Measurements from ENCODE around the gene SLC35E3.

Gene SLC35E3

DNA sequence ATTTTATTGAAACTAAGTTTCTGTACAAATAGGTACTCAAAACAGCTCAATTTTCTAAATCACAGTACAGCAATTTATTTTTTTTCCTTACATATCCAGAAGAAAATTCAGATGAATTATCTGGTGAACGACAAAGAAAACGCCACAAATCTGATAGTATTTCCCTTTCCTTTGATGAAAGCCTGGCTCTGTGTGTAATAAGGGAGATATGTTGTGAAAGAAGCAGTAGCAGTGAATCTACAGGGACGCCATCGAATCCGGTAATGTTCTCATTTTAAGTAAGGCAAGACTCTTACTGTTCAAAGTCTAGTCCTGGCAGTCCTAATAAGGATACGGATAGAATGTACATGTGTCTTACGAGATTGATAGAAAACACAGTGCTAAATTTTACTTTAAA, 82.7 kb downstream of the SLC35E3 start:
- Histone ChIP-seq H3K36me3 (replicated peaks) (peaks cover 81% of the 10 kb centered on the region), H3K27ac (no peak overlapping the region), H3K27me3 (replicated peaks) (no peaks in the 10 kb centered on the region), H3K4me3 (ENCODE audit: low read depth, low read length) (no peak overlapping the region)
- TF ChIP-seq, protein P1, sequence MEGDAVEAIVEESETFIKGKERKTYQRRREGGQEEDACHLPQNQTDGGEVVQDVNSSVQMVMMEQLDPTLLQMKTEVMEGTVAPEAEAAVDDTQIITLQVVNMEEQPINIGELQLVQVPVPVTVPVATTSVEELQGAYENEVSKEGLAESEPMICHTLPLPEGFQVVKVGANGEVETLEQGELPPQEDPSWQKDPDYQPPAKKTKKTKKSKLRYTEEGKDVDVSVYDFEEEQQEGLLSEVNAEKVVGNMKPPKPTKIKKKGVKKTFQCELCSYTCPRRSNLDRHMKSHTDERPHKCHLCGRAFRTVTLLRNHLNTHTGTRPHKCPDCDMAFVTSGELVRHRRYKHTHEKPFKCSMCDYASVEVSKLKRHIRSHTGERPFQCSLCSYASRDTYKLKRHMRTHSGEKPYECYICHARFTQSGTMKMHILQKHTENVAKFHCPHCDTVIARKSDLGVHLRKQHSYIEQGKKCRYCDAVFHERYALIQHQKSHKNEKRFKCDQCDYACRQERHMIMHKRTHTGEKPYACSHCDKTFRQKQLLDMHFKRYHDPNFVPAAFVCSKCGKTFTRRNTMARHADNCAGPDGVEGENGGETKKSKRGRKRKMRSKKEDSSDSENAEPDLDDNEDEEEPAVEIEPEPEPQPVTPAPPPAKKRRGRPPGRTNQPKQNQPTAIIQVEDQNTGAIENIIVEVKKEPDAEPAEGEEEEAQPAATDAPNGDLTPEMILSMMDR (IDR thresholded peaks at IDR 0.05; ENCODE audit: low read depth, low read length, missing control alignments) = no peak
- DNase-seq = no peak
- in situ Hi-C loops (cut with HindIII; ENCODE audit: low pct_ligation_motif_present, low sequenced_read_pairs) = no loop called here
